ENCODE data around the gene TBX22.

GRCh38 chrX:80022363-80023031, 7.9 kb downstream of the TBX22 start:
- TF ChIP-seq CTCF (conservative IDR thresholded peaks at IDR 0.05; ENCODE audit: low read depth, low read length) (no peak), EZH2 (IDR thresholded peaks at IDR 0.05; ENCODE audit: low read length, unreplicated experiment) (no peak), EZH2phosphoT487 (IDR thresholded peaks at IDR 0.05; ENCODE audit: borderline replicate concordance, low read length) (no peak)
